IPS-18c (cell line): Measurements from ENCODE around the gene TMED10.
"Not testable (repeated sequence)": the region's sequence is repeated elsewhere in the genome, so short reads cannot be mapped to it uniquely, and the experiment has no call there.

Experiments
- H3K4me3 ChIP-seq: 2 replicates; pipeline ENCODE4 v1.7.0; 2013; ENCODE audit warnings: low read depth, mild to moderate bottlenecking, low read length, moderate library complexity; ENCODE audit not compliant: insufficient read depth
- H3K9me3 ChIP-seq: one replicate; pipeline ENCODE4 v1.6.1; 2013; ENCODE audit warnings: mild to moderate bottlenecking, low read length, moderate library complexity; ENCODE audit not compliant: control insufficient read depth, insufficient read depth

Gene TMED10

DNA sequence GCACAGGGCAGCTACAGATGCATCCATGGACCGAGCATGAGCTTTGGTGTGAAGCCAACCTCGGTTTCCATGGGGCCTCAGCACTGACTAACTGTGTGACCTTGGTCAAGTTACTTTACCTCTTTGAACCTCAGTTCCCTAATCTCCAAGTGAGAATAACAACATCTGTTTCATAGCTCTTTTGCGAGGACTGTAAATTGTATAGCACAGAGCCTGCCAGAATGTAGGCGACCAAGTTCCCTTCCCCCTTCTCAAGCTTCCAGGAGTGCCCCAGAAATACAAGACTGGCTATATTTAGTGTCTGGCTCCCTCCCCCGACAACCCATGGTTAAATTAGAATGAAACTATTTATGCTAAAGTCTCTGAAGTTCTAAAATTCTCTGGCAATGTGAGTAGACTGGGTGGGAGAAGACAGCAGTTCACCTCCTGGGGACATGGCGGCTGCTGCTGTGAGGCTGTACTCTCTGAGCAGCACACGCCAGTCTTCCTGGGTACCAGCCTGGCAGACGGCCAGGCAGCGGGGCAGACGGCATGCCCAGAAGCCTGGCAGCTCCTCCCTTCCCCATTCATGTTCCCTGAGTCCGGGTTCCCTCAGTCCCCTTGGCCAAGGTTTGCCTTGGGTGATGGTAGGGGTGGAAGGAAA, 22.0 kb upstream of the TMED10 start:
- Histone ChIP-seq H3K9me3 (no peaks in the 10 kb centered on the region), H3K4me3 (no peak overlapping the region)

DNA sequence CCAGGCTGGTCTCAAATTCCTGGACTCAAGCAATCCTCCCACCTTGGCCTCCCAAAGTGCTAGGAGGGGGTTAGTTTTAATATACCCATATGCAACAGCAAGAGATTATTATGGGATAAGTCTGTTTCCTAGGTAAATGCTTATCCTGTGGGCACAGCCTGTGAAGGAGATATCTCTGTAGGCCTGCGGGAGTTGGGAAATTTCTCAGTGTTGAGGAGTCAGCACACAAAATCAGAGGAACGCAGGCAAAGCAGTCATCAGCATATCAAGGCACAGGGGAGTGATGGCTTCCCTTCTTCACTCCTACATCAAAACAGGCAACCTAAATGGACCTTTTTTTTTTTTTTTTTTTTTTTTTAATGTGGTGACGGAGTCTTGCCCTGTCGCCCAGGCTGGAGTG, 20.9 kb upstream of the TMED10 start:
- Histone ChIP-seq H3K4me3 (no peak overlapping the region), H3K9me3 (no peaks in the 10 kb centered on the region)

DNA sequence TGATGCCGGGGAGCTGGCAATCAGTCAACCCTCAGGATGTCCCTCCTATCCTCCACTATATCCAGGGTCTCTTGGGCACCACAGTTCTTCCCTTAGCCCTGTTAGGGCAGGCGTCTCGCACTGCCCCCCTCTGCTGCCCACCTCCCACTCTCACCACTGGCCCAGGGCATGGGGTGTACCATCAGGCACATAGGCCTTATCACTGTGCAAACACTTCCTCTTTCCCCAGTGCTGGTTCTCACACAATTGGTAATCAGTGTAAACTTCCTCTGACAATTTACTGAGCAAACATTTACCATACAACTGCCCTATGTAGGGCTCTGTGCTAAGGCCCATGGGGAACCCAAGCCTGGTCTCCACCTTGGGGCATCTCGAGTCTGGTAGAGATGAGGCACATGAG, 20.1 kb upstream of the TMED10 start:
- no peak overlapping the region for H3K4me3 ChIP-seq
- H3K9me3 ChIP-seq: no peaks in the 10 kb centered on the region

DNA sequence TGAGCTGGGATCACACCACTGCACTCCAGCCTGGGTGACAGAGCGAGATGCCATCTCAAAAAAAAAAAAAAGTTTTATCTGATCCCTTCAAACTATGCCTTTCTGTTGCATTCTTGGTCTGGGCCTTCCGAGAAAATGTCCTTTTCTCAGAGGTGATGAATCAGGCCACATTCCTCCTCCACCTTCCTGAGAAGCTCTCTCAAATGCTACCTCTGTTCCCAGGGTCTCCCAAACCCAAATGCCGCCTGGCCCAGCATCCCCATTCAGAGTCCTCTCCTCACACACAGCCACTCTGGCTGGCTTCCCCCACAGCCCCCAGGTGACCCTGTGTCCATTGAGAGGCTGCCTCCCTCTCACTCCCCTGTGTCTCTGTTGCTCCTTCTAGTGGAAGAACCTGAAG, 19.7 kb upstream of the TMED10 start:
- Histone ChIP-seq H3K4me3 (no peak overlapping the region), H3K9me3 (no peaks in the 10 kb centered on the region)

DNA sequence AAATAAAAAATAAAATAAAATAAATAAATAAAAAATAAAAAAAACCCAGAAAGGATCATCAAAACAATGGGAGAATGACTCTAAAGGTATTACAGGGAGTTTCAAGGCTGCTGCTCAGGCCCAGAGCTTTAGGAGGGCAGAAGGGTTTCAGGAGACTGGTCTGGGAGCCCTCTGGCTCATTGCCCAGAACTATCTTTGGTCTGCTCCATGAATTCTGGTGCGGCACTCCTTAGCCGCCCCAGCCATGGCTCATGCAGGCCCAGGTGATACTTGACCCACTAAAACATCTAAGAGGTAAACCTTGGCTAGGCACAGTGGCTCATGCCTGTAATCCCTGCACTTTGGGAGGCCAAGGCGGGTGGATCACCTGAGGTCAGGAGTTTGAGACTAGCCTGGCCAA, 14.7 kb upstream of the TMED10 start:
- no peak overlapping the region for H3K4me3 ChIP-seq
- H3K9me3 ChIP-seq: no peaks in the 10 kb centered on the region

DNA sequence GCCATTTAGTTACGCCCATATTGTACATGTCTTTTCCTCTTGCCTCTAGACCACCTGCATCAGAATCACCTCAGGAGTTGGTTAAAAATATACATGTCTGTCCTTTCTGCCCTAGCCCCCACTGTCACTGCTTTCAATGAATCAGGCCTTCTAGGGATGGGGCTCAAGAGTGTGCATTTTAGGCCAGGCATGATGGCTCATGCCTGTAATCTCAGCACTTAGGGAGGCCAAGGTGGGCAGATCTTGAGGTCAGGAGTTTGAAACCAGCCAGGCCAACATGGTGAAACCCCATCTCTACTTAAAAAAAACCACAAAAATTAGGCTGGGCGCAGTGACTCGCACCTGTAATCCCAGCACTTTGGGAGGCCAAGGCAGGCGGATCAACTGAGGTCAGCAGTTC, 13.6 kb upstream of the TMED10 start:
- H3K9me3 ChIP-seq: no peaks in the 10 kb centered on the region
- no peak overlapping the region for H3K4me3 ChIP-seq

DNA sequence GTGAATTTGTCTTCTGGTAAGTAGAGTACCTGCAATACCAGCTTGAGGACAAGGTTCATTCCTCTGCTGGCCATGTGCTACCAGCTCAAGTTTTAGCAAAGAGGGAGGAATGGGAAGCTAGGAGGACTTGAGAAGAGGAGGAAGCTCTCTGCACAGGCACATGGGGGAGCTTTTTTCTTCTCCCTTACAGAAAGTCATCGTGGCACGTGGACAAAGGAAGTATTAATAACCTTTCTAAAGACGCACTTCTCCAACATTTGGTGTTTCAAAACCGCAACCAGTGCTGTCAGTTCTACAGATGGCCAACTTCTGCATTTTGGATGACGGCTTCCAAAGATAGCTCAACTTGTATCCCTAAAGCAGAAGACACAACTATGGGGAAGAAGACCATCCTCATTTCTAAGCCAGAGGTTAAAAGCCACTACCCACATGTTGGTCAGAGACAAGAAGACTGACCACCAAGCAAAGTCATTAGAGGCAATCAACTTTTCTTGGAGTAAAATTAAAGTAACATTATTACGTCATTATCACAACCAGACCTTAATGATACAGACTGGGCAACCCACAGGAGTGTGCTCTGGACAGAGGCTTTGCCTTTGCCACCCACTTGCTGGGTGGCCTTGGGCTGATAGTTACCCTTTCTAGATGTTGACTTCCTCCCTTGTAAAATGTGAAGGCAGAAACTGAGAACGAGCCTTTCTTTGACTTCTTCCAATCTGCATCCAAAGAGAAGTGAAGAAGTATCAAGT, 12.3 kb upstream of the TMED10 start:
- no peaks in the 10 kb centered on the region for H3K9me3 ChIP-seq
- no peak overlapping the region for H3K4me3 ChIP-seq

DNA sequence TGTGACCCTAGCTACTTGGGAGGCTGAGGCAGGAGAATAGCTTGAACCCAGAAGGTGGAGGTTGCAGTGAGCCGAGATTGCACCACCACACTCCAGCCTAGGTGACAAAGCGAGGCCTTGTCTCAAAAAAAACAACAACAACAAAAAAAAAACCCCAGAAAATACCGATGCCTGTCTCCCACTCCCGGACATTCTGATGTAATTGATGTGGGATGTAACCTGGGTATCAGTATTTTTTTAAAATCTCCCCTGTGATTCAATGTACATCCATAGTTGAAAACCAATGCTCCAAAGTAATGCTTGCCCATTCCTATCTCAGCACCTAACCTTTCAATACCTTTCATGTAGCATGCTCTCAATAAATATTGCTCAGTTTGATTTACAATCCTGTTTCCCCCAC, 11.7 kb upstream of the TMED10 start:
- H3K4me3 ChIP-seq: no peak overlapping the region

DNA sequence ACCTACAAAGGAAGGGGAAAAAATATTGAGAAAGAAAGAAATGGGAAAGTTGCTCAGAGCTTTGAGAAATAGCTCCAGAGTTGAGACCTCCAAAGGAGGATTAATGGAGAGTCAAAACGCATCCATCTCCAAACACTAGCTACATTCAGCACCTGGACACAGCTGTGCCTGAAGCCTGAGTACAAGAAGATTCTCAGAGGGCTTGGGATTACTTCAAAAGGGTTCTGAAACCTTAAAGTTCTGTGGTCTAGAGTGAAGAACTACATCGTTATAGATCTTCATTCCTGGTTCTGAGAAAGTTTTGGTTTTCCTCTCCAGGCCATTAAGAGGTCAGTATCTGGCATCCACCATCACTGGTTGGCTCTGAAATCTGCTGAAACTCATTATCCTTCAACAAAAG, 10.5 kb upstream of the TMED10 start:
- no peaks in the 10 kb centered on the region for H3K9me3 ChIP-seq
- H3K4me3 ChIP-seq: no peak overlapping the region

More for the DNA sequence above, 11.7 kb upstream of the TMED10 start:
- no peaks in the 10 kb centered on the region for H3K9me3 ChIP-seq

DNA sequence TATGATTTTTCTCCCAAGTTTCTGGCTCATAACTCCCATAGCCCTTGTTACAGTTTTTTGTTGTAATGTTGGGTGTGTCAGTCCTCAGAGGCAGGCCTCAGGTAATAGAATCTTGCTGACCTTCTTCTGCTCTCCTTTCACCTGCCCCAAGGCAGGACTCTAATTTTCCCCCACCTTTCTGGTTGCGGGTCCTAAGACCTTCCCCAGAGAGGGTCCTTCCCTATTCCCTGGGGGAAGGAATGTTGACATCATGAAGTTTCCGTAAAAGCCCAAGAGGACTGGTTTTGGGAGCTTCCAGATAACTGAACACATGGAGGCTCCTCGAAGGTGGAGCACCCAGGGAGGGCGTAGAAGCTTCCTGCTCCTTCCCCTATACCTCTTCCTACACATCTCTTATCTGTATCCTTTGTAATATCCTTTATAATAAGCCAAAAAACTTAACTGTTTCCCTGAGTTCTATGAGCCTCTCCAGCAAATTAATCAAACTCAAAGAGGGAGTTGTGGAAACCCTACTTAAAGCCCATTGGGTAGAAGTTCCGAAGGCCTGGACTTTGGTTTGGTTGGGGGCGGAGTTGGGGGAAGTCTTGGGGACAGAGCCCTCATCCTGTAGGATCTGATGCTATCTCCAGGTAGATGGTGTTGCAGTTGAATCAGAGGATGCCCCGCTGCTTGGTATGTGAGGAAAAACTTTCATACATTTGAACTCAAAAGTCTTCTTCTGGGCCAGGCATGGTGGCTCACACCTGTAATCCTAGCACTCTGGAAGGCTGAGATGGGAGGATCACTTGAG, 9.0 kb upstream of the TMED10 start:
- Histone ChIP-seq H3K4me3 (no peak overlapping the region), H3K9me3 (no peaks in the 10 kb centered on the region)

DNA sequence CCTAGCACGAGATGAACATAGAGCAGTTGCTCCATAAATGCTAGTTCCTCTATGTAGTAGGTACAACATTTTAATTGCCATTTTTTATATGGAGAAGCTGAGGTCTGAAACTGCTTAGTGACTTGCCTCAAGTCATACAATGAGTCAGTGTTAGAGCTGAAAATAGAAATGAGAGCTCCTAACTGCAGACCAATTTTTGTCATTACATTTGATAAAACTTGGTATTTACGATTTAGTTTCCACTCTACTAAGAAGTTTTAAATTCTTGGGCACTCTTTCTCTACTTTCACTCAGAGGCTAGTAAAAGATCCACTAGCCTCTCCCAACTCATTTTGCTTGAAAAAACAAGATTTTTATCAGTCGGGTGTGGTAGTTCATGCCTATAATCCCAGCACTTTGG, 8.1 kb upstream of the TMED10 start:
- H3K9me3 ChIP-seq: no peaks in the 10 kb centered on the region
- no peak overlapping the region for H3K4me3 ChIP-seq

DNA sequence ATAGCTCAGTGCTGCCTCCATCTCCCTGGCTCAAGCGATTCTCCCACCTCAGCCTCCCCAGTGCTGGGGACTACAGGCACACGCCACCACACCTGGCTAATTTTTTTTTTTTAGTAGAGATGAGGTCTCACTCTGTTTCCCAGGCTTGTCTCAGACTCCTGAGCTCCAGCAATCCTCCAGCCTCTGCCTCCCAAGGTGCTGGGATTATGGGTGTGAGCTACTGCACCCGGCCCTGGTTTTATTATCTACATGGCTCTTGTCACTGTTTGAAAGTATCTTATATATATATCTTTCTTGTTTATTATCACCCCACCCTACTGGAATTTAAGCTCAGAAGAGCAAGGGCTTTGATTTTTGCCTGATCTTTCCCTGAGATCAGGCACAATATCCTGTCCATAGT, 7.6 kb upstream of the TMED10 start:
- H3K4me3 ChIP-seq: no peak overlapping the region
- H3K9me3 ChIP-seq: no peaks in the 10 kb centered on the region

DNA sequence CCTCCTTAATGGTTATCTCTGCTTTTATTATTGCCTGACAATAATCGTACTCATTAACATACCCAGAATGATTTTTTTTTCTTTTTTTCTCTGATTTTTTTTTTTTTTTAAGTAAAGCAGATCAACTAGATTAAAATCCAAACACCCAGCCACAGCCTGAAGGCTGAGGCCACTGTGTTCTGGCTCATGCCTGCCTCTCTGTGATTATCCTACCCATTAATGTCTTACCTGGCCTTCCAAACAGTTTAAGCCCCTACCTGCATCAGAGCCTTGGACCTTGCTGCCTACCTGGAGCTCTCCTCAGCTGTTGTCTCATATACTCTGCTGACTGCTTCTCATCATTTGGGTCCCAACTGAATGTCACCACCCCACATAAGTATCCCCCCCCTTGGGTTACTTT, 6.8 kb upstream of the TMED10 start:
- no peak overlapping the region for H3K4me3 ChIP-seq

DNA sequence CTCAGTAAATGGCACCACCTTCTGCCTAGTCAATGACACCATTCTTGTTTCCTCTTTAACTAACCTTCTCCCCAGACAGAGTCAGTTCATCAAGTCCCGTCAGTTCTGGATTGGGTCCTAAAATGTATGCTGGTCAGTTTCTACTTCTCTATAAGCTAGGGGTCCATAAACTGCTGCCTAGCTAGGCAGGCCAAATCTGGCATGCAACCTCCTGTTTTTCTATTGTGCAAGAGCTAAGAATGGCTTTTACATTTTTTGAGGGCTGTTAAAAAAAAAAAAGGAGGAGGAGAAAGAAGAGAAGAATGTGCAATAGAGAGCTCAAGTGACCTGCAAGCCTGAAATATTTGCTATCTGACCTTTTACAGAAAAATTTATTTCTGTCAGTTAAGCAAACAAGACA, 6.4 kb upstream of the TMED10 start:
- H3K4me3 ChIP-seq: no peak overlapping the region
- no peaks in the 10 kb centered on the region for H3K9me3 ChIP-seq

More for the DNA sequence above, 6.8 kb upstream of the TMED10 start:
- no peaks in the 10 kb centered on the region for H3K9me3 ChIP-seq

DNA sequence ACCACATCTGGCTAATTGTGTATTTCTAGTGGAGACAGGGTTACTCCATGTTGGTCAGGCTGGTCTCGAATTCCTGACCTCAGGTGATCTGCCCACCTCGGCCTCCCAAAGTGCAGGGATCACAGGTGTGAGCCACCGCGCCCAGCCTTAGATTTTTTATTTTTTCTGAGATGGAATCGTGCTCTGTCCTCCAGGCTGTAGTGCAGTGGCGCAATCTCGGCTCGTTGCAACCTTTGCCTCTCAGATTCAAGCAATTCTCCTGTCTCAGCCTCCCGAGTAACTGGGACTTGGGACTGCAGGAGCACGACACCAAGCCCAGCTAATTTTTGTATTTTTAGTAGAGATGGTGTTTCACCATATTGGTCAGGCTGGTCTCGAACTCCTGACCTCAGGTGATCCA, 5.8 kb upstream of the TMED10 start:
- not testable (repeated sequence) for H3K9me3 ChIP-seq, H3K4me3 ChIP-seq

DNA sequence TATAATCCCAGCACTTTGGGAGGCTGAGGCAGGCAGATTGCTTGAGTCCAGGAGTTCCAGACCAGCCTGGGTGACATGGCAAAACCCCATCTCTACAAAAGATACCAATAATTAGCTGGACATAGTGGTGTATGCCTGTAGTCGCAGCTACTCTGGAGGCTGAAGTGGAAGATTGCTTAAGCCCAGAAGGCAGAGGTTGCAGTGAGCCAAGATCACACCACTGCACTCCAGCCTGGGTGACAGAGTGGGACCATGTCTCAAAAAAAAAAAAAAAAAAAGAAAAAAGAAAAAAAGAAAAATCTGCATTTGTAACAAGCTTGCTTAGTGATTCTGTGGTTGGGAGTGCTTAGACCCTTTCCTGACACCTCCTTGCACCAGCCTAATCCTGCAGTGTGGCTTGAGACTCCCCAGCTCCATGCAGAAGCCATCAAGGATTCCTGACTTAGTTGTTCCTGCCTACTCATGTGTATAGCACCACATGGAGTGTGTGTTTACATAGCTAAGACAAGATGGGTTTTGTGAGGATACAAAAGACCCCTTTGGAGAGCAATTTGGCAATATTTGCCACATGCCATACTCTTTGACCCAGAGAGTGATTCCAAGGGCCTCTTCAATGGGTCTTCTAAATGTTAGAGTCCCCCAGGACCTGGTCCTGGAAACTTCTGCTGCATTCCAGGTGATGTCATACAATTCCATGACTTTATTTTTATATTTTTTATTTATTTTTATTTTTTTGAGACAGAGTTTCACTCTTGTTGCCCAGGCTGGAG, 5.1 kb upstream of the TMED10 start:
- Histone ChIP-seq H3K4me3 (no peak overlapping the region), H3K9me3 (no peaks in the 10 kb centered on the region)

DNA sequence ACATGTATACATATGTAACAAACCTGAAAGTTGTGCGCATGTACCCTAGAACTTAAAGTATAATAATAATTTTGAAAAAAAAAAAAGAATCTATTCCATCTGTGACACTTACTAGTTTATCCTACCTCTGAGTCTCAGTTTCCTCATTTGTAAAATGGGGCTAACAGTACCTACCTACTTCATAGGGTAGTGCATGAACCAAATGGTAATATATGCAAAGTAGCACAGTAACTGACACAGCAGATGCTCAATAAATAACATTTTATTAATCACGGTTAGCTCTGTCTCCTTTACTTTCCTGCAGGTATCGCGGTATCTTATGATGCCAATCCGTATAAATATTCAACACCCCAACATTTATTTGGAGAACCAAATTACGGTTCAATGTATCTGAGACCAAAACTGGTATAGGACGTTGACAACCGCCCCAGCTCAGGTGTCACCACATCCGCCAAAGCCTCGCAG, 703 bp downstream of the TMED10 start:
- Histone ChIP-seq H3K4me3 (peak overlapping the region; percentile 74), H3K9me3 (no peaks in the 10 kb centered on the region)
